ENCODE results near the gene TTC9B. TPM values are rescaled to one million over a fixed set of nuclear protein-coding genes. Genes with fewer than 3 reads are reported as not detected.

Gene TTC9B
- total and polyA plus RNA-seq, 11 donors, result not detected

DNA sequence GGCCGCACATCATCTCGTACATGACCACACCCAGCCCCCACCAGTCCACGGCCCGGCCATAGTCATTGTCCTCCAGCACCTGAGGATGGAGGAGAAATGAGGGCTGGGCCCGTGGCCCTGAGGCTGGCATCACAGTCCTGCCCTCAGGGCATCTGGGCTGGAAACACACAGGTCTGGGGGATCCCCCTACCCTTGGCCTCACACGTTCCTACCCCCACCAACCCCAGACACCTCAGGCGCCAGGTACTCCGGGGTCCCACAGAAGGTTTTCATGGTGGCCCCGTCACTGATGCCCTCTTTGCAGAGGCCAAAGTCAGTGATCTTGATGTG, 17.8 kb upstream of the TTC9B start:
- H3K36me3 ChIP-seq, result peaks cover 0 to 79% (median 68%) of the 10 kb centered on the region in 9 donors
- peaks cover 0 to 18% (median 11%) of the 10 kb centered on the region in 12 donors for H3K4me1 ChIP-seq
- TF ChIP-seq, protein P1, sequence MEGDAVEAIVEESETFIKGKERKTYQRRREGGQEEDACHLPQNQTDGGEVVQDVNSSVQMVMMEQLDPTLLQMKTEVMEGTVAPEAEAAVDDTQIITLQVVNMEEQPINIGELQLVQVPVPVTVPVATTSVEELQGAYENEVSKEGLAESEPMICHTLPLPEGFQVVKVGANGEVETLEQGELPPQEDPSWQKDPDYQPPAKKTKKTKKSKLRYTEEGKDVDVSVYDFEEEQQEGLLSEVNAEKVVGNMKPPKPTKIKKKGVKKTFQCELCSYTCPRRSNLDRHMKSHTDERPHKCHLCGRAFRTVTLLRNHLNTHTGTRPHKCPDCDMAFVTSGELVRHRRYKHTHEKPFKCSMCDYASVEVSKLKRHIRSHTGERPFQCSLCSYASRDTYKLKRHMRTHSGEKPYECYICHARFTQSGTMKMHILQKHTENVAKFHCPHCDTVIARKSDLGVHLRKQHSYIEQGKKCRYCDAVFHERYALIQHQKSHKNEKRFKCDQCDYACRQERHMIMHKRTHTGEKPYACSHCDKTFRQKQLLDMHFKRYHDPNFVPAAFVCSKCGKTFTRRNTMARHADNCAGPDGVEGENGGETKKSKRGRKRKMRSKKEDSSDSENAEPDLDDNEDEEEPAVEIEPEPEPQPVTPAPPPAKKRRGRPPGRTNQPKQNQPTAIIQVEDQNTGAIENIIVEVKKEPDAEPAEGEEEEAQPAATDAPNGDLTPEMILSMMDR (IDR thresholded peaks at IDR 0.05), result no peak
- no peak for TF ChIP-seq POLR2A (IDR thresholded peaks at IDR 0.05)

DNA sequence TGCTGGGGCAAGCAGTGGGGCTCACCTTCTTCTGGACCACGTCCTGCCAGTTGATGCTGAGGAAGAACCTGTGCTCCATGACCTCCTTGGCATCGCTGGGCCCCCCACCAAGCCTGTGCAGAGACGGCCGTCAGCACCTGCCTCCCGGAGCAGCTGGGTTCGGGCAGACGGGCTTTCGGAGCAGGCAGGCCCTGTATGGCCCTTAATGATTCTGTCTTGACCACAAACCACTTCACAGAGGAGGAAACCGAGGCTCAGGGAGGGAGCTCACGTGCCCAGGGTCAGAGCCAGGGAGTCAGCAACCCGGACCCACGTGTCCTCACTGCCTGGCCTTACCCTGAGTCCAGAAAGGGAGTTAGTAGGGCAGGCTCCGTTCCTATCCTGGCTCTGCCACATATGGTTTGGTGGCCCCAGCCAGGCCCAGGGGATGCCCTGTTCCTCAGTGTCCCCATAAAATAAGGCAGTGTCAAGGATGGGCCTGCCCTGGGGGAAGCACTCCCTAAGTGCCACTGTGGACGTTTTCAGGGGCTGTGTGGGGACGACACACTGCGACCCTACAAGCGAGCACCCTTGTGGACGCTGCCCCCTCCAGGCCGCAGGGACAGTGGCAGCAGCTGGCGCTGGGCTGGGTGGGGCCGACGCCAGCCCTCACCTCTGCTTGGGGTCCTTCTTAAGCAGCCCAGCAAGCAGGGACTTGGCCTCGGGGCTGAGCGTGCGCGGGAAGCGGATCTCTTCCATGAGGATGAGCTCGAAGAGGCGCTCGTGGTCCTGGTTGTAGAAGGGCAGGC, 17.2 kb upstream of the TTC9B start:
- H3K27me3 ChIP-seq, result no peaks in the 10 kb centered on the region
- H3K27ac ChIP-seq, result no peak overlapping the region
- no peaks in the 10 kb centered on the region for H3K9me3 ChIP-seq
- H3K4me3 ChIP-seq, result no peak overlapping the region
- no peak for TF ChIP-seq POLR2A (IDR thresholded peaks at IDR 0.05)
- TF ChIP-seq, protein P1 (IDR thresholded peaks at IDR 0.05), result peak in 1 of 12 donors; percentile 6
- ATAC-seq, result no peak
- peak in 1 of 5 donors; percentile 27 for DNase-seq
- H3K4me1 ChIP-seq, result peaks cover 0 to 21% (median 12%) of the 10 kb centered on the region in 12 donors
- WGBS, 4 donors, result 88 to 92% (median 89%) methylated on average over 15 to 30 of the region's 30 CpGs
- H3K36me3 ChIP-seq, result peaks cover 0 to 73% (median 63%) of the 10 kb centered on the region in 9 donors
- intact Hi-C loops (cut with DNase I), result no loop called here

More for the DNA sequence above, 17.8 kb upstream of the TTC9B start:
- no peaks in the 10 kb centered on the region for H3K9me3 ChIP-seq
- no peak for DNase-seq
- no peaks in the 10 kb centered on the region for H3K27me3 ChIP-seq
- no peak overlapping the region for H3K27ac ChIP-seq
- intact Hi-C loops (cut with DNase I), result no loop called here
- no peak overlapping the region for H3K4me3 ChIP-seq
- no peak for ATAC-seq
- WGBS, 4 donors, result 91 to 100% (median 94%) methylated on average over 4 to 9 of the region's 9 CpGs

DNA sequence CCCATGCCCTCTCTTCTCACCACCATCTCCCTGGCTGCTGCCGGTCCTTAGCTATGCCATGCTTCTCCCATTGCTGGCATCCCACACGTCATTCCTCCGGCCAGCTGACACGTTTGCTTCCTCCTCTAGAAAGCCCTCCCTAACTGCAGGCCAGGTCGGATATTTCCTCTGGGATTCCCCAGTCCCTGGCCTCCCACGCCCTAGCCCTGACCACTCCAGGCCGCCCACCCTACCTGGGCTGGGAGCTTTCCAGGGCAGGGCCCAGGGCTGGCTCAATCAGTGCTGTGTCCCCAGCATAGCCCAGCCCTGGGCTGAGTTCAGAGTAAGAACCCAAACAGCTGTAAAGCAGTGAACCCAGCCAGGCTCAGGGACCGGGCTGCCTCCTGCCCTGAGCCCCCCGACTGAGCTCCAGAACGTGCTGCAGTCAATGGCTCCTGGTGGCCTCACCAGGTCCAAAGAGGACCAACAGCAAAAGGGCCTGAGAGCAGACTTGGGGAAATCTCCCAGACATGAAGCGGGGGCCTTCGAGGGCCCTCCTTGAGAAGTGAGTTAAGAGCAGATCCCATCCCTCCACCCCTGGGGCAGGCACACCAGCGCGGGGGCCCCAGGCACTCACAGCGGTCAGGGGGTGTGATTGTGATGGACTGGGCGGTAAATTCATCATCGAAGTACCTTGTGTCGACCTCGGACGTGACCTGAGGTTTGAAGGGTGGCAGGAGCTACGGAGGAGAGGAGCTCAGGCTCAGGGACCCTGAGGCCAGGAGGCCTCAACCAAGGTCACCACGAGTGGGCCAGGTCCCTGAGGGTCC, 16.4 kb upstream of the TTC9B start:
- ATAC-seq (no peak), DNase-seq (peak in 1 of 5 donors; percentile 42)
- 85 to 90% (median 88%) methylated on average over 21 to 22 of the region's 22 CpGs for WGBS, 4 donors
- Histone ChIP-seq H3K4me3 (no peak overlapping the region), H3K9me3 (no peaks in the 10 kb centered on the region), H3K36me3 (peaks cover 0 to 65% (median 55%) of the 10 kb centered on the region in 9 donors), H3K4me1 (peaks cover 0 to 23% (median 12%) of the 10 kb centered on the region in 12 donors), H3K27ac (no peak overlapping the region), H3K27me3 (no peaks in the 10 kb centered on the region)
- TF ChIP-seq, protein P1 (IDR thresholded peaks at IDR 0.05), result no peak
- intact Hi-C loops (cut with DNase I), result no loop called here

DNA sequence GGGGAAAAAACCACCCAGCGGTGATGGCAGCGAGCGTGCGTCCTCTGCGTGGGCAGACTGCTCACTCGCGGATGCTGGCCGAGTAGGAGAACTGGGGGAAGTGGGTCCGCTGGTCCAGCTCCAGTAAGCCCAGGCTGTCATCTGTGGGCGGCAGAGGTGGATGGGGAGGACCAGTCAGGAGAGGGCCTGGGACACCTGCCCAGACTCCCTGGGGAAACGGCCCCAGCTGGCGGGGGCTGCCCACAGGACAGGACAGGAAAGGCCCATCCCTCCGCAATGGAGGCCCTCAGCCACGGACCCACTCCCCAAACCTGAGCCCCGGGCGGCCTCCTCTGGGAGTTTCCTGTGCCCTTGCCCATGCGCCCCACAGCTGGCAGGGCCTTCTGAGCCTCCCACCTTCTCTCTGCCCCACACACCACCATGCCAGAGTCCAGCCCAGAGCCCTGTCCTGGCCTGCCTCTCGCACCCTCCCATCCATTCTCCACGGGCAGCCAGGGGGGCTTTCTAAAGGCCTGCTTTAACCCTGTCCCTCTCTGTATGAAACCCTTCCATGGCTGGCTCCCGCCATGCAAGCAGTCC, 15.7 kb upstream of the TTC9B start:
- H3K9me3 ChIP-seq, result no peaks in the 10 kb centered on the region
- peaks cover 0 to 24% (median 12%) of the 10 kb centered on the region in 12 donors for H3K4me1 ChIP-seq
- H3K27me3 ChIP-seq, result no peaks in the 10 kb centered on the region
- intact Hi-C loops (cut with DNase I), result no loop called here
- TF ChIP-seq POLR2A (IDR thresholded peaks at IDR 0.05), result no peak
- TF ChIP-seq, protein P1 (IDR thresholded peaks at IDR 0.05), result no peak
- WGBS, 4 donors, result 93 to 94% (median 93%) methylated on average over 15 to 20 of the region's 20 CpGs
- no peak for ATAC-seq
- peaks cover 0 to 58% (median 47%) of the 10 kb centered on the region in 9 donors for H3K36me3 ChIP-seq
- peak in 1 of 5 donors; percentile 41 for DNase-seq
- no peak overlapping the region for H3K4me3 ChIP-seq
- no peak overlapping the region for H3K27ac ChIP-seq

Measured in heart left ventricle (tissue), 16 donors.